ENCODE results near the gene AIRE.

The AIRE gene

GRCh38 chr21:44263221-44263760, 22.4 kb upstream of the AIRE start:
- no peak for TF ChIP-seq CTCF (IDR thresholded peaks at IDR 0.05; ENCODE audit: control insufficient read depth, insufficient read depth, low read depth, low read length, missing control alignments)
- no peak for DNase-seq (ENCODE audit: low read depth)
- H3K4me3 ChIP-seq (ENCODE audit: control insufficient read depth, low read depth, low read length): no peak overlapping the region

GRCh38 chr21:44263768-44264167, 21.9 kb upstream of the AIRE start:
- no peak for DNase-seq (ENCODE audit: low read depth)
- no peak for TF ChIP-seq CTCF (IDR thresholded peaks at IDR 0.05; ENCODE audit: control insufficient read depth, insufficient read depth, low read depth, low read length, missing control alignments)
- no peak overlapping the region for H3K4me3 ChIP-seq (ENCODE audit: control insufficient read depth, low read depth, low read length)

GRCh38 chr21:44265734-44266270, 19.9 kb upstream of the AIRE start:
- no peak overlapping the region for H3K4me3 ChIP-seq (ENCODE audit: control insufficient read depth, low read depth, low read length)
- no peak for TF ChIP-seq CTCF (IDR thresholded peaks at IDR 0.05; ENCODE audit: control insufficient read depth, insufficient read depth, low read depth, low read length, missing control alignments)
- no peak for DNase-seq (ENCODE audit: low read depth)

- H3K4me3 ChIP-seq (ENCODE audit: control insufficient read depth, low read depth, low read length): no peak overlapping the region
- no peak for DNase-seq (ENCODE audit: low read depth)
- TF ChIP-seq CTCF (IDR thresholded peaks at IDR 0.05; ENCODE audit: control insufficient read depth, insufficient read depth, low read depth, low read length, missing control alignments): no peak
Observed at GRCh38 chr21:44267655-44268142, 18.0 kb upstream of the AIRE start.

- no peak for TF ChIP-seq CTCF (IDR thresholded peaks at IDR 0.05; ENCODE audit: control insufficient read depth, insufficient read depth, low read depth, low read length, missing control alignments)
- H3K4me3 ChIP-seq (ENCODE audit: control insufficient read depth, low read depth, low read length): no peak overlapping the region
- DNase-seq (ENCODE audit: low read depth): no peak
Observed at GRCh38 chr21:44269090-44269489, 16.6 kb upstream of the AIRE start.

- no peak for TF ChIP-seq CTCF (IDR thresholded peaks at IDR 0.05; ENCODE audit: control insufficient read depth, insufficient read depth, low read depth, low read length, missing control alignments)
- no peak for DNase-seq (ENCODE audit: low read depth)
- no peak overlapping the region for H3K4me3 ChIP-seq (ENCODE audit: control insufficient read depth, low read depth, low read length)
Observed at GRCh38 chr21:44271558-44272283, 14.0 kb upstream of the AIRE start.

Data from AG09309 (cell line).